Activated effector memory CD4-positive, alpha-beta T cell treated with anti-CD3 and anti-CD28 coated beads, Interleukin-2, amount 50 U/mL, for 16 hours (primary cell): ENCODE data around the gene BAZ1B.
"Not testable (repeated sequence)": the region's sequence is repeated elsewhere in the genome, so short reads cannot be mapped to it uniquely, and the experiment has no call there.

Experiments
- DNase-seq: peaks from one replicate; pipeline ENCODE4 v3.0.0-alpha.2; 2020

Gene BAZ1B

DNA sequence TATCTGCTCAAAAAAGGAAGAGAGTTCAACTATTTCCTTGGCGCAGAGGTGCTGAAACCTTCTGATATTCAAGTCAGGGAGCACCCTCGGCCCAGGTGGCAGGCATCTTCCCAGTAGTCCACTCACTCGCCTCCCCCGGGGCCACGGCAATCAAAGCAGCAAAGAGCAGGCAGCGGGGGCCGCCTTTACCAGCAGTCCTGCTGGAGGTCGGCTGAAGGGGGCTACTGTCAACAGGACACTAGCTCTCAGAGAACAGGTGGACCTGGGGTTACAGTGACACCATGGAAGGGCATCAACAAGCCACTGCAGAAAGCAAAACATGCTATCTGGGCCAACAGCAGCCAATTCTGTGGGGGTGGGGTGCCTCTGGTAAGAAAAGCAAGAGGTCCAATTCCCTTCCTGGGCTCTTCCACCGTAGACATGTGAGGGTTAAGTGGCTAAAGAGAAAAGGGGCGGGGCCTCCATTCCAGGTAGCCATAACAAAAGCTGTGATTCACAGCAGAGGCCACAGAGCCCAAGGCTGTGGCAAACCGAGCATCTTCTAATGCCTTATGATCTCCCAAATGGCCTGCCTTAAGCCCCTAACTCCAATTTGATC is 79.1 kb downstream of the BAZ1B start:
- DNase-seq, result peak; percentile 47

DNA sequence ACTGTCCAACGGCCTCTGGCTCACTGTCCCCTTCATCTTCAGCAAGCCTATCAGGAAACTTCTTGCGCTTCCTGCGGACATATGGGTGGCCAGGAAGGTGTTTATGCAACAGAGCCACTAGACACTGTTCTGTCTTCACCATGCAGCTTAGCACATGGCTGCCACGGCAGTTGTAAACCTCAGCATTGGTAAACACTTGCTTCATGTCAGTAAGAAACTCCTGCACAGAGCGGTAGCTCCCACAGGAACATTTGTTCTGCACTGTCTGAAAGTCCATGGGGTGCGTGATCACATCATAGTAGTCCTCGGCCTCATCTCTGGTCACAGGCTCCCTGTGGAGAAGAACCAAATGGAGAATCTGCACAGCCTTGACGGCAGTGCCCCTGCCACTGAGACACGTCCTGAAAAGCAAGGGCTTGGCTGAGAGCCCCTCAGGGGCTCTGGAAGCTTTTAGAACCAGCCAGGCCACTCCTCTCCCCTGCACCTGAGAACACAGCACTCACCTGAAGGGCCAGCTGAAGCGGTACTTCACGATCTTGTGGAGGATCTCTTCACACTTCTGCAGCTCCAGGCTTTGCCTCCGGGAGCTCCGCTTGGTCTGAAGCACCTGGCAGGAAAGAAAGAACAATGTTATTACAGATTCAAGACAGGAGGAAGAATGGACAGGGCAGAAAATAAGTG is 79.7 kb downstream of the BAZ1B start:
- peak; percentile 27 for DNase-seq

DNA sequence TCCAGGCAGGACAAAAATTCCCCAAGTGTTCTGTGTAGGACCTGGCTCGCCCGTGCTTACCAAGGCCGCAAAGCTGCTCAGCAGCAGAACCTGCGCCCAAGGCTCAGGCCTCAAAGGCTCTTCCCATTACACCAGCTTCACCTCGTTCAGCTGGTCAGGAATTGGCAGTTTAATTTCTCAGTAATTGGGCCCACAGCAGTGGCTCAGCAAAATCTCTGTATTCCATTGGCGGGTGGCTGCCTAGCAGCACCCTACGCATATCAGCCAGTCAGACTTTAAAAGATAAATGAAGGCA is 82.7 kb downstream of the BAZ1B start:
- peak; percentile 52 for DNase-seq

DNA sequence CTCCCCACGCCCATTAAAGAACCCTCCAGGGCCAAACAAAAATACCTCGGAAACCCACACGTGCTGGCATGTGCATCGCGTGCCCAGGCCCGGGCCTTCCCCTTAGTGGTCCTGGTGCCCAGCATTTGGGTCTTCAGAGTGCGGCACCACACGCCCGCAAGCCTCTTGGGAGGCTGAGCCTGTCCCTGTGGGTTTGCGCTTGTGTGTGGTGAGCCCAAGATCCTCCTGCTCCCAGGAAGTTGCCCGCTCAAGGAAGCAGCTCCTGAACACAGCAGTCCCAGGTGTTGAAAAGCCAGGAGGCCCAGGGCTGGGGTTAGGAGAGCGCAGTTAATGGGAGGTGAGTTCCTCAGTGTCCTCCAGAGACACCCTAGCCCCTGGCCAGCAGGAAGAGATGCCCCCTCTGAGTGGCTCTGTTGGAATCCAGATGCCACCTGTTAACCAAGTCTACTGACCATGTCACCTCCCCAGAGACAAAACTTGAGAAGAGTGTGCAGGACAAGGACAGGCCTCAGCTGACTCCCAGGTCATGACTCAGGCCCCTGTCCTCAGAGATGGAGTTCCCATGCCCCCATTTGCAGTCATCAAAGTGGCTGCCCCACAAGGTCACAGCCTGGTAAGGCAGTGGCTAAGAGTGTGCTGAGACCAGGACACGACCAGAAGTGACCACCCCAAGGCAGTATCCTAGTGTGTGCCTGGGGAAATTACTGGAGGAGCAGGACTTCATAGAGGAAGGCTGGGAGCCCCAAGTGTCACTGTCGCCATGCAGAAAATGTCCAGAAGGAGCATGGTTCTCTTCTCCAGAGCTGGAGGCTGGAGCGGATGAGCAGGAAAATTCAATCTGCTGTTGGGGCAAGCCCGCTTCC is 83.3 kb downstream of the BAZ1B start:
- DNase-seq, result no peak

DNA sequence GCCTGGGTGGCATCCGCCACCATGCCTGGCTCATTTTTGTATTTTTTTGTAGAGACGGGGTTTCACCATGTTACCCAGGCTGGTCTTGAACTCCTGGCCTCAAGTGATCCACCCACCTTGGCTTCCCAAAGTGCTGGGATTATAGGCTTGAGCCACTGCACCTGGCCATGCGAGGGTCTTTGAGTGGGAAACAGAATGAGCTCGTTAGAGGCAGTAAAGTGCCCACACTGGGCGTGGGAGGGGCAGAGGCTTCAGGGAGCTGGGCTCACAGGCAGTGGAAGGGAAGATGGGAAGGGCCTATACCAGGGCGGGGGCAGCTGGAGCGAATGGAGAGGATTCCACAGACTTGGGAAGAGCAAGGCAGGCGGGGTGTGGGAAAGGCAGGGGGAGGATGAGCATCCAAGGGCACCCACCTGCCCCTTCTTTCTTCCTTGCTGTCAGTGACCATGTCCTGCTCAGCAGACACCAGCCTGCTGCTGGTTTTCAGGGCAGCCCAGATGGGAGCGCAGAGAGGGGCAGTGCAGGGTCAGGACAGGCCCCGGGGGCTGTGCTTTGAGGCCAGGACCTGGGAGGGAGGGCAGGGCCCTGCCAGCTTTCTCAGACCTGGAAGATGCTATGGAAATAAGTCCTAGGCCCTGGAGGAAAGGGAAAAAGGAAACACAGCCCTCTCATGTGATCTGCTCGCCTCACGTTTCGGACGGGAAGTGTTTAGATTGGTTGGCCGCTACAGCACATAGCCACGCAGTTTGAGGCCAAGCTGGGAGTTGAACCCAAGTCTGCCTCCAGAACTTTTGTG is 84.3 kb downstream of the BAZ1B start:
- peak; percentile 50 for DNase-seq

DNA sequence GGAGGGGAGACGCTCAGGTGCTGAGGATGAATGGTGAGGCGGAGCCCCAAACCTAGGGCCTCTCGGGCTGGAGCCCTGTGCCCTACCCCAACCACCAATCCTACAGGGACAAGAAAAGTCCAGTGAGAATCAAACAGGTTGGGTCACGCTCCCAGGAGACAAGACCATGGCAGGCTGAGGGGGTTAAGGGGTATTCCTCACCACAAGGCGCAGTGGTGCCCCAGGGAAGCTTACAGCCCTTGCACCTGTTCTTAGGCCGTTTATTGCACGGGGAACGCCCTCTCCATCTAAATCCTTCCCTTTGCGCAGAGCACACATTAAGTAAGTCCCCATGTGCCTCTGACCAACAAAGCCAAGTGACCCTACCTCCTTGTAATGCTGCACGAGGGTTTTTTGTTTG is 85.0 kb downstream of the BAZ1B start:
- no peak for DNase-seq

DNA sequence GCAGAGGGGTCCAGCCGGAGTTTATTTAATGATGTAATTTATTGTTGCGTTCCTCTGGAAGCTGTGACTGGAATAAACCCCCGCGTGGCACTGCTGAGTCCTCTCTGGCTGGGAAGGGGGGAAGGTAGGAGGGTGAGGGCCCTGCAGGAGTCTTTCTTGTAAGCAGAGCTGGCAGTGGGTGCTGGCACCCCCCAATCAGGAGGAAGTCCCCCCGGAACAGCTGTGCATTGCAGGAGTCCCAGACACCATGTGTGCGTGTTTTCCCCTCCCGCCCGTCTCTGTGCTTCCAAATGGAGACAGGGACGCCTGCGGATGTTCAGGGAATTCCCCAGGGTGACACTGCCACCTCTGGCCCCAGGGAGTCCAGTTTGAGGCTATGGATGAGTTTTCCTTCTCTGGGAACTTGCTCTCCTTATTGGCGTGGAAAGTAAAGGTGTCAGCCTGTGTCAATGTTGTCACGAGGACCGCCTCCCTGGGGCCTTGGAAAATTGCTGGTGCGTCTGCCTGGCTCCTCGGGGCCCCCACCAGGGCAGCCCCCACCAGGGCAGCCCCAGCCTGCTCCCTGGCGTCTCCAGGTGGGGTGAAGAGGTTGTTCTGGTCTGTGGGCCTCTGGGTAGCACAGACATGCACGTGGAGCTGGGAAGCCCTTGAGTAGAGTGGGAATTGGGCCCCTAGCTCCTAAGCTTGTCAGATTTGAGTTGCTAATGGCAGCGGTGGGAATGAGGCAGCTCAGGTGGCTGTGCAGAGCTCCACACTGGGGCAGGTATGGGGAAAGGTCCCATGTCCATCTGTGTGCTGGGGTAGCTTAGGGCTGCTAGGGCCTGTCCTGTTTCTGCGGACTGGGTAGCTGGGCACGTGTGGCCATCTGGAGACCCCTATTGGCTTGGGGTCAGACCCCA is 85.8 kb downstream of the BAZ1B start:
- no peak for DNase-seq

DNA sequence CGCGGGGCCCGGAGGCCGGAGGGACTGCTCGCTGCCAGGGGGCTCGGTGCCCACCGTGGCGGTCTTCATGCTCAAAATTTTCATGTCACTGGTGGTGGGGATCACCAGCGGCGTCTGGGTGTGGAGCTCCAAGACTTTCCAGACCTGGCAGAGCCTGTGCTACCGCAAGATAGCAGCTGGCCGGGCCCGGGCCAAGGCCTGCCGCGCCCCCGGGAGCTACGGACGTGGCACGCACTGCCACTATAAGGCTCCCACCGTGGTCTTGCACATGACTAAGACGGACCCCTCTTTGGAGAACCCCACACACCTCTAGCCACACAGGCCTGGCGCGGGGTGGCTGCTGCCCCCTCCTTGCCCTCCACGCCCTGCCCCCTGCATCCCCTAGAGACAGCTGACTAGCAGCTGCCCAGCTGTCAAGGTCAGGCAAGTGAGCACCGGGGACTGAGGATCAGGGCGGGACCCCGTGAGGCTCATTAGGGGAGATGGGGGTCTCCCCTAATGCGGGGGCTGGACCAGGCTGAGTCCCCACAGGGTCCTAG is 86.6 kb downstream of the BAZ1B start:
- no peak for DNase-seq

DNA sequence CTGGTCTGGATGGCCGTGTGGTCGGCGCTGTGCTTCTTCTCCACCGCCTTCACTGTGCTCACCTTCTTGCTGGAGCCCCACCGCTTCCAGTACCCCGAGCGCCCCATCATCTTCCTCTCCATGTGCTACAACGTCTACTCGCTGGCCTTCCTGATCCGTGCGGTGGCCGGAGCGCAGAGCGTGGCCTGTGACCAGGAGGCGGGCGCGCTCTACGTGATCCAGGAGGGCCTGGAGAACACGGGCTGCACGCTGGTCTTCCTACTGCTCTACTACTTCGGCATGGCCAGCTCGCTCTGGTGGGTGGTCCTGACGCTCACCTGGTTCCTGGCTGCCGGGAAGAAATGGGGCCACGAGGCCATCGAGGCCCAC is 87.4 kb downstream of the BAZ1B start:
- no peak for DNase-seq

DNA sequence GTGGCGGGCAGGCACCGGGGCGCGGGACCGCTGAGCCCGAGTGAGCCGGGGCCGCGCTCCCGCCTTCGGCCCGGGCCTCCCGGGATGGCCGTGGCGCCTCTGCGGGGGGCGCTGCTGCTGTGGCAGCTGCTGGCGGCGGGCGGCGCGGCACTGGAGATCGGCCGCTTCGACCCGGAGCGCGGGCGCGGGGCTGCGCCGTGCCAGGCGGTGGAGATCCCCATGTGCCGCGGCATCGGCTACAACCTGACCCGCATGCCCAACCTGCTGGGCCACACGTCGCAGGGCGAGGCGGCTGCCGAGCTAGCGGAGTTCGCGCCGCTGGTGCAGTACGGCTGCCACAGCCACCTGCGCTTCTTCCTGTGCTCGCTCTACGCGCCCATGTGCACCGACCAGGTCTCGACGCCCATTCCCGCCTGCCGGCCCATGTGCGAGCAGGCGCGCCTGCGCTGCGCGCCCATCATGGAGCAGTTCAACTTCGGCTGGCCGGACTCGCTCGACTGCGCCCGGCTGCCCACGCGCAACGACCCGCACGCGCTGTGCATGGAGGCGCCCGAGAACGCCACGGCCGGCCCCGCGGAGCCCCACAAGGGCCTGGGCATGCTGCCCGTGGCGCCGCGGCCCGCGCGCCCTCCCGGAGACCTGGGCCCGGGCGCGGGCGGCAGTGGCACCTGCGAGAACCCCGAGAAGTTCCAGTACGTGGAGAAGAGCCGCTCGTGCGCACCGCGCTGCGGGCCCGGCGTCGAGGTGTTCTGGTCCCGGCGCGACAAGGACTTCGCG is 88.0 kb downstream of the BAZ1B start:
- DNase-seq, result no peak

DNA sequence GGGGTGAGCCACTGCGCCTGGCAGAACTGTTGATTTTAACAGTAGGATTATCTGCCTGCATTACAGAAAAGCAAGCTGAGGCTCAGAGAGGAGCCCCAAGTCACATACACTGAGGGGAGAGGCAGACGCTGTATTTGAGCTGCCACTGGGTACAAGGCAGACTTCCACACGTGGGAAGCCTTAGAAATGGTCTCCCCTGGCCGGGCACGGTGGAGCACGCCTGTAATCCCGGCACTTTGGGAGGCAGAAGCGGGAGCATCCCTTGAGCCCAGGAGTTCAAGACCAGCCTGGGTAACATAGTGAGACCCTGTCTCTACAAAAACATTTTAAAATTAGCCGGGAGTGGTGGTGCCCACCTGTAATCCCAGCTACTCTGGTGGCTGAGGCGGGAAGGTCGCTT is 89.4 kb downstream of the BAZ1B start:
- no peak for DNase-seq

DNA sequence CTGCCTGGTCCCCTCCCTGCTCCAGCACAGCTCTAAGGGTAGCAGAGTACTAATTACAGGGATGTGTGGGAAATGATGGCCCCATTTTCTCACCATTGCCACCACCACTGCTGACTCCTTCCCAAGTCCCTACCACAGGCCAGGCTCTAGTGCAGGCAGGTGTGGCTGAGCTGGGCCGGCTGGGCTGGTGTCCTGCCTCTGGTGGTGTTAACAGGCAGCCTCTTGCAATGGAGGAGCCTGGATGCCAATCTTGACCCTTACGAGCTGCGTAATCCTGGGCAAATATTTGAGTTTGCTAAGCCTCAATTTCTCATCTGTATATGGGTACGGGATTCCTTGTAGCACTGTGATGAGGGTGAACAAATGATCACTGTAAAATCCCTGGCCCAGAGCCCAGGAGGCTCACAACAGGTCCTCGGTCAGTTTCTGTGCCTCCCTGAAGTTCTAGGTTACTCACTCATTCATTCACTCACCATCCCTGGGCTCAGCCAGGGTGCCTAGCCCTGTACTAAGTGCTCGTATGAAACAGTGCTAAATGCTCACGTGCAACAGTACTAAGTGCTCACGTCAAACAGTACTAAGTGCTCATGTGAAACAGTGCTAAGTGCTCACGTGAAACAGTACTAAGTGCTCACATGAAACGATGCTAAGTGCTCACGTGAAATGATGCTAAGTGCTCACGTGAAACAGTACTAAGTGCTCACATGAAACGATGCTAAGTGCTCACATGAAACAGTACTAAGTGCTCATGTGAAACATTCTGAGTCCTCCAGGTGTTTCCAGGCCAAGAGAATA is 90.9 kb downstream of the BAZ1B start:
- DNase-seq, result no peak

DNA sequence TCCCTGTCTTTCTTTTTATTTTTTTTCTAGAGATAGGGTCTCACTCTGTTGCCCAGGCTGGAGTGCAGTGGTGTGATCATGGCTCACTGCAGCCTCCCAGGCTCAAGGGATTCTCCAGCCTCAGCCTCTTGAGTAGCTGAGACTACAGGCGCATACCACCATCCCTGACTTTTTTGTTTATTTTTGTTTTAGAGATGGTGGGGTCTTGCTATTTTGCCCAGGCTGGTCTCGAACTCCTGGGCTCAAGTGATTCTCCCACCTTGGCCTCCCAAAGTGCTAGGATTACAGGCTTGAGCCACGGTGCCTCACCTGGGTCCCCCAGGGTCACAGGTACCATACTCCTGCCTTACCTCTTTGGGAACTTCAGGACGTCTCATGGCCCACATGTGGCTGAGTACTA is 91.6 kb downstream of the BAZ1B start:
- DNase-seq, result not testable (repeated sequence)

DNA sequence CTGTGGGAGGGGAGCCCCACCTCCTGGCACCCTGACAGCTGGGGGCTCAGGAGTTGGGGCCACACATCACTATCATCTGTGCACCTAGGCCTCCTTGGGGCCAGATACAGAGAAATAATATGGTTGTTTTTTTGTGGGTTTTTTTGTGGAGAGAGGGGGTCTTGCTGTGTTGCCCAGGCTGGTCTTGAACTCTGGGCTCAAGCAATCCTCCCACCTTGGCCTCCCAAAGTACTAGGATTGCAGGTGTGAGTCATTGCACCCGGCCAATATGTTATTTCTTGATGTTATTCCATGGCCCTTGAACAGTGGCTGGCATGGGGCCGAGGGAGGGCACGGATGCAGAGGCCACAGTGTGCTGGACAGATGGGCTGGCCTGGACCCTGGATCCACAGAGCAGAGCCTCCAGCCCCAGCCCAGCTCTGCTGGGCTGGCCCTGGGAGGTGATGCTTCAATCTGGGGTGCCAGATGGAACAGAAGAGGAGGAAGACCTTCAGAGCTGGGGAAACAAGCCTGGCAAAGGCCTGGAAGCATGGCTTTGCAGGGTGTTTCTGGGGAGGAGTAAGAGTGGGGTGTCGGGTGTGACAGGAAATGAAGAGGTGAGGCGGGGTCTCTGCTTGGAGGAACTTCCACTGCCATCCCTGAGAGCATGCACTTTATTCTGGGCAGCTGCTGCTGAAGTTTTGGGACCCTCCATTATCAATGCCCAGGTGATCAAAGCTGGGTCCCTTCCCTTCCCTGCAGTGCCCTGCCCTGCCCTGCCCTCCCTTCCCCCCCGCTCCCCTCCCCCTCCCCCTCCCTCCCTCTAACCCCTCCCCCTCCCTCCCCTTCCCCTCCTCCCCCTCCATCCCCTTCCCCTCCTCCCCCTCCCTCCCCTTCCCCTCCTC is 92.2 kb downstream of the BAZ1B start:
- DNase-seq, result no peak

DNA sequence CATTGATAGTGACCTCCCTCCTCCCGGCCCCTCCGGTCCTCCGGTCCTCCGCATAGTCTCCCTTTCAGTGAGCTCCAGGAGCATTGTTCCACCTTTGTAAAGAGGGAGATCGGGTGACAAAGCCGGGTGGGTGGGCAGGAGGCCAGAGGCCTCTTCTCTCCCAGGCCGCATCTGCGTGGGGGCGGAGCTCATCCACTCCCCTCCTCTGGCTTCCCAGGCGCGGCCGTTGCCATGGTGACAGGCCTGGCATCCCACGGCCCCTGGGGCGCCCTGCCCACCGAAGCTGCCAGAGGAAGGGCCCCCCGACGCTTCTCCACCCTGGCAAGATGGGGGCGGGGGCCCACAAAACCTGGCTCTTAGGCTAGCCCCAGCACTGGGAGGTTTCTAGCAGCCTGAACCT is 92.9 kb downstream of the BAZ1B start:
- no peak for DNase-seq

DNA sequence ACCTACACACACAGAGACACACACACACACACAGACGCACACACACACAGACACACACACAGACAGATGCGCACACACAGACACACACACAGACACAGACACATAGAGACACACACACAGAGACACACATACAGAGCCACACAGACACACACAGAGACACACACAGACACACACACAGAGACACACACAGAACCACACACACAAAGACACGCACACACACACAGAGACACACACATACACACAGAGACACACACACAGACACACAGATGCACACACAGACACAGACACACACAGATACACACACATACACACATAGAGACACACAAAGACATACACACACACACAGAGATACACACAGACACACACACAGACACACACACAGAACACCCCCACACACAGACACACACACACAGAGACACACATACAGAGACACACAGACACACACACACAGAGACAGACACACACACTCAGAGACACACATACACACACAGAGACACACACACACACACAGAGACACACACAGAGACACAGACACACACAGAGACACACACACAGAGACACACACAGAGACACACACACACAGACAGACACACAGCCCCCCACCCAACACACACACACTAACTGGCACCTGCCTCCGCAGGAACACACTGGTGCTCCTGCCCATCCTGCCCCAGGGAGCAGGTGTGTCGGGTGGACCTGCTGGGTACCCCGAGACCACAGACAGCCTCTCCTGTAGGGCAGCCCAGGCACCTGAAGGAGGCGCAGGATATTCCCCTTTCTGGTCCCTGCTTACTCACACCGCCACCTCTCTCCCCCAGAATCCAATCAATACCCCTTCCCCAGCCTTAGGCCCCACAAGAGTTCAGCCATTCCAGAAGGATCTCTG is 93.9 kb downstream of the BAZ1B start:
- no peak for DNase-seq

DNA sequence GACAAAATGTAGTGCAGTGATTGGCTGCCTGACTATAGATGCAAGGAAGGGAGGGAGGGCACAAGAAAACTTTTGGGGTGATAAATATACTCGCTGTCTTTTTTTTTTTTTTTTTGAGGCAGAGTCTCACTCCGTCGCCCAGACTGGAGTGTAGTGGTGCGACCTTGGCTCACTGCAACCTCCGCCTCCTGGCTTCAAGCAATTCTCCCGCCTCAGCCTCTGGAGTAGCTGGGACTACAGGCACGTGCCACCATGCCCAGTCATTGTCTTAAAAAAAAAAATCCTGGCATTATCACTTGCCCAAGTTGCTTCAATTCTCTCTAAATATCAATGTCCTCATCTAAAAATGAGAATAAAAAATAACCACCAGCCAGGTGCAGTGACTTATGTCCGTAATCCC is 96.1 kb downstream of the BAZ1B start:
- DNase-seq, result no peak

DNA sequence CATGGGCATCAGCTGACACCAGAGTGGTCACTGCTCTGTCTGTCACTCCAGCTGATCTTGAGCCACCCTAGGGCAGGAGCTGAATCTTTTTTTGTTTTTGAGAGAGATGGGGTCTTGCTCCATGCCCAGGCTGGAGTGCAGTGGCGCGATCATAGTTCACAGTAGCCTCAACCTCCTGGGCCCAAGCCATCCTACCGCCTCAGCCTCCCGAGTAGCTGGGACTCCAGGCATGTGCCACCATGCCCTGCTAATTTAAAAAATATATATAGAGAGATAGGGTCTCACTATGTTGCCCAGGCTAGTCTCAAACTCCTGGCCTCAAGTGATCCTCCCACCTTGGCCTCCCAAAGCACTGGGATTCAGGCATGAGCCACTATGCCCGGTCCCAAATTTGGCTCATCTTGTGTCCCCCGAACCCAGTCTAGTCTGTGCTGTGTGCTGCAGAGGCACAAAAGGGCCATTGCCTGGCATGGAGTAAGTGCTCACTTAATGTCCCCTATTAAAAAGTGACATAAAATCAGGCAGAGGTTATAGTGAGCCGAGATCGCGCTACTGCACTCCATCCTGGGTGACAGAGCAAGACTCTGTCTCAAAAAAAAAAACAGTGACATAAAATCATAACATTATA is 96.6 kb downstream of the BAZ1B start:
- no peak for DNase-seq
